ENCODE measurements around the gene COL25A1.

The COL25A1 gene

GRCh38 chr4:108813261-108813660 lies 489.2 kb downstream of the COL25A1 start:
- Histone ChIP-seq H3K9ac (no peak overlapping the region), H3K79me2 (no peaks in the 10 kb centered on the region), H3K4me3 (ENCODE audit: low read depth, low read length) (no peak overlapping the region), H3K36me3 (ENCODE audit: control insufficient read depth, insufficient read depth, low read length) (no peaks in the 10 kb centered on the region), H3K4me1 (no peaks in the 10 kb centered on the region), H3K4me2 (ENCODE audit: low read length) (no peak overlapping the region), H2AFZ (no peak overlapping the region), H3K27me3 (ENCODE audit: control insufficient read depth, insufficient read depth, low read length) (no peaks in the 10 kb centered on the region), H3K27ac (no peak overlapping the region), H3K9me3 (ENCODE audit: control insufficient read depth, low read length) (no peaks in the 10 kb centered on the region)
- no peak for TF ChIP-seq CTCF (IDR thresholded peaks at IDR 0.05)

- Histone ChIP-seq H3K36me3 (ENCODE audit: control insufficient read depth, insufficient read depth, low read length) (no peaks in the 10 kb centered on the region), H3K27ac (no peak overlapping the region), H3K9ac (no peak overlapping the region), H3K4me3 (ENCODE audit: low read depth, low read length) (no peak overlapping the region), H3K4me2 (ENCODE audit: low read length) (no peak overlapping the region), H3K79me2 (no peaks in the 10 kb centered on the region), H3K9me3 (ENCODE audit: control insufficient read depth, low read length) (no peaks in the 10 kb centered on the region), H2AFZ (no peak overlapping the region), H3K27me3 (ENCODE audit: control insufficient read depth, insufficient read depth, low read length) (no peaks in the 10 kb centered on the region), H3K4me1 (no peaks in the 10 kb centered on the region)
- no peak for TF ChIP-seq CTCF (IDR thresholded peaks at IDR 0.05)
These were observed 491.0 kb downstream of the COL25A1 start for GRCh38 chr4:108811486-108811885.

- H3K27me3 ChIP-seq (ENCODE audit: control insufficient read depth, insufficient read depth, low read length), result no peaks in the 10 kb centered on the region
- H3K4me3 ChIP-seq (ENCODE audit: low read depth, low read length), result no peak overlapping the region
- H2AFZ ChIP-seq, result no peak overlapping the region
- H3K9me3 ChIP-seq (ENCODE audit: control insufficient read depth, low read length), result no peaks in the 10 kb centered on the region
- no peaks in the 10 kb centered on the region for H3K36me3 ChIP-seq (ENCODE audit: control insufficient read depth, insufficient read depth, low read length)
- H3K4me2 ChIP-seq (ENCODE audit: low read length), result no peak overlapping the region
- no peaks in the 10 kb centered on the region for H3K79me2 ChIP-seq
- no peak for TF ChIP-seq CTCF (IDR thresholded peaks at IDR 0.05)
- H3K27ac ChIP-seq, result no peak overlapping the region
- no peaks in the 10 kb centered on the region for H3K4me1 ChIP-seq
- H3K9ac ChIP-seq, result no peak overlapping the region
These were observed 492.4 kb downstream of the COL25A1 start for GRCh38 chr4:108810087-108810486.

- no peak overlapping the region for H3K4me3 ChIP-seq (ENCODE audit: low read depth, low read length)
- no peaks in the 10 kb centered on the region for H3K36me3 ChIP-seq (ENCODE audit: control insufficient read depth, insufficient read depth, low read length)
- H3K27me3 ChIP-seq (ENCODE audit: control insufficient read depth, insufficient read depth, low read length), result no peaks in the 10 kb centered on the region
- H3K79me2 ChIP-seq, result no peaks in the 10 kb centered on the region
- H2AFZ ChIP-seq, result no peak overlapping the region
- no peak overlapping the region for H3K9ac ChIP-seq
- no peak overlapping the region for H3K4me2 ChIP-seq (ENCODE audit: low read length)
- TF ChIP-seq CTCF (IDR thresholded peaks at IDR 0.05), result no peak
- H3K27ac ChIP-seq, result no peak overlapping the region
- no peaks in the 10 kb centered on the region for H3K4me1 ChIP-seq
- no peaks in the 10 kb centered on the region for H3K9me3 ChIP-seq (ENCODE audit: control insufficient read depth, low read length)
These were observed 497.7 kb downstream of the COL25A1 start for GRCh38 chr4:108804648-108805273.

- no peaks in the 10 kb centered on the region for H3K79me2 ChIP-seq
- no peak for TF ChIP-seq CTCF (IDR thresholded peaks at IDR 0.05)
- no peak overlapping the region for H3K9ac ChIP-seq
- H3K4me1 ChIP-seq, result no peaks in the 10 kb centered on the region
- no peak overlapping the region for H2AFZ ChIP-seq
- H3K4me2 ChIP-seq (ENCODE audit: low read length), result no peak overlapping the region
- no peak overlapping the region for H3K27ac ChIP-seq
- no peaks in the 10 kb centered on the region for H3K36me3 ChIP-seq (ENCODE audit: control insufficient read depth, insufficient read depth, low read length)
- no peak overlapping the region for H3K4me3 ChIP-seq (ENCODE audit: low read depth, low read length)
- no peaks in the 10 kb centered on the region for H3K9me3 ChIP-seq (ENCODE audit: control insufficient read depth, low read length)
- H3K27me3 ChIP-seq (ENCODE audit: control insufficient read depth, insufficient read depth, low read length), result no peaks in the 10 kb centered on the region
These were observed 503.2 kb downstream of the COL25A1 start for GRCh38 chr4:108799306-108799705.

Data from parathyroid adenoma (tissue), 2 donors.